WTC11 (cell line): ENCODE results near the gene UBE4A. TPM values are rescaled to one million over a fixed set of nuclear protein-coding genes. Genes with fewer than 3 reads are reported as not detected.

ENCODE experiments used
- ATAC-seq: fragments of 200-7000 bp; cut with Tn5 transposase; 2 replicates; pipeline ENCODE4 v1.10.0; 2021; ENCODE audit warnings: mild to moderate bottlenecking, moderate library complexity
- CTCF ChIA-PET: fragments of 300-600 bp; sonication (Branson Sonifier 250); formaldehyde crosslinking; loops from one replicate; lab custom pipeline; 2021; ENCODE audit warnings: antibody characterized with exemption; lab: Charles Lee
- POLR2A ChIA-PET: fragments of 350-600 bp; sonication (Branson Sonifier 250); formaldehyde crosslinking; loops from one replicate; lab custom pipeline; 2021; ENCODE audit warnings: antibody characterized with exemption; lab: Charles Lee
- DNase-seq: peaks from one replicate; pipeline ENCODE4 v3.0.0; 2021; ENCODE audit warnings: low spot score
- H3K27ac Mint-ChIP-seq: 2 replicates; pipeline ENCODE4 v1.8.0; 2021; ENCODE audit warnings: mixed read lengths
- H3K27me3 Mint-ChIP-seq: 2 replicates; pipeline ENCODE4 v1.8.0; 2021; ENCODE audit warnings: low read depth, mild to moderate bottlenecking, moderate library complexity, mixed read lengths
- H3K36me3 Mint-ChIP-seq: 2 replicates; pipeline ENCODE4 v1.8.0; 2021; ENCODE audit warnings: mixed read lengths
- H3K4me1 Mint-ChIP-seq: 2 replicates; pipeline ENCODE4 v1.8.0; 2022; ENCODE audit warnings: mixed read lengths
- H3K4me3 Mint-ChIP-seq: 2 replicates; pipeline ENCODE4 v1.8.0; 2021; ENCODE audit warnings: mild to moderate bottlenecking, moderate library complexity, mixed read lengths
- H3K9me3 Mint-ChIP-seq: 2 replicates; pipeline ENCODE4 v1.8.0; 2021; ENCODE audit warnings: mixed read lengths
- ATF1 ChIP-seq: sonication (generic); formaldehyde crosslinking; IDR thresholded peaks from 2 replicates; pipeline ENCODE4 v1.8.1; 2023; ENCODE audit warnings: mild to moderate bottlenecking, moderate library complexity, missing genetic modification reagents
- ATF2 ChIP-seq: sonication (generic); formaldehyde crosslinking; IDR thresholded peaks from 2 replicates; pipeline ENCODE4 v1.8.1; 2022; ENCODE audit warnings: low read depth, missing genetic modification reagents, borderline replicate concordance
- ATF6 ChIP-seq: sonication (generic); formaldehyde crosslinking; IDR thresholded peaks from 2 replicates; pipeline ENCODE4 v1.8.1; 2023; ENCODE audit warnings: mild to moderate bottlenecking, missing genetic modification reagents
- E2F5 ChIP-seq: sonication (generic); formaldehyde crosslinking; IDR thresholded peaks from 2 replicates; pipeline ENCODE4 v1.8.1; 2022; ENCODE audit warnings: mild to moderate bottlenecking, moderate library complexity, missing genetic modification reagents
- ELF4 ChIP-seq: sonication (generic); formaldehyde crosslinking; IDR thresholded peaks from 2 replicates; pipeline ENCODE4 v1.8.1; 2022; ENCODE audit warnings: low read depth, mild to moderate bottlenecking, moderate library complexity, missing genetic modification reagents
- FOXP4 ChIP-seq: sonication (generic); formaldehyde crosslinking; IDR thresholded peaks from 2 replicates; pipeline ENCODE4 v1.8.0; 2022; ENCODE audit warnings: mild to moderate bottlenecking, missing genetic modification reagents
- MXD4 ChIP-seq: fragments of 250-450 bp; sonication (Bioruptor Pico); IDR thresholded peaks from 2 replicates; pipeline ENCODE4 v1.8.0; 2021; ENCODE audit warnings: mild to moderate bottlenecking, moderate library complexity, borderline replicate concordance
- NFATC4 ChIP-seq: fragments of 250-450 bp; sonication (Bioruptor Pico); IDR thresholded peaks from 2 replicates; pipeline ENCODE4 v1.9.0; 2021; ENCODE audit warnings: mild to moderate bottlenecking
- NR2C2 ChIP-seq: sonication (generic); formaldehyde crosslinking; IDR thresholded peaks from 2 replicates; pipeline ENCODE4 v1.8.0; 2022; ENCODE audit warnings: mild to moderate bottlenecking, missing genetic modification reagents
- PRDM15 ChIP-seq: sonication (generic); formaldehyde crosslinking; IDR thresholded peaks from 2 replicates; pipeline ENCODE4 v1.8.0; 2022; ENCODE audit warnings: missing genetic modification reagents
- PRRX2 ChIP-seq: fragments of 250-450 bp; sonication (Bioruptor Pico); IDR thresholded peaks from 2 replicates; pipeline ENCODE4 v1.8.0; 2021; ENCODE audit warnings: mild to moderate bottlenecking
- RELA ChIP-seq: sonication (generic); formaldehyde crosslinking; IDR thresholded peaks from 2 replicates; pipeline ENCODE4 v1.8.1; 2022; ENCODE audit warnings: missing genetic modification reagents, mild to moderate bottlenecking, borderline replicate concordance
- SOX15 ChIP-seq: fragments of 250-450 bp; sonication (Bioruptor Pico); IDR thresholded peaks from 2 replicates; pipeline ENCODE4 v1.9.0; 2021; ENCODE audit warnings: mild to moderate bottlenecking
- TCF7 ChIP-seq: sonication (generic); formaldehyde crosslinking; IDR thresholded peaks from 2 replicates; pipeline ENCODE4 v1.8.0; 2022; ENCODE audit warnings: mild to moderate bottlenecking, low read depth, missing genetic modification reagents, moderate library complexity
- ZNF138 ChIP-seq: sonication (generic); formaldehyde crosslinking; conservative IDR thresholded peaks from 2 replicates; pipeline ENCODE4 v1.8.1; 2022; ENCODE audit warnings: mild to moderate bottlenecking, moderate library complexity, missing genetic modification reagents
- ZNF317 ChIP-seq: sonication (generic); formaldehyde crosslinking; IDR thresholded peaks from 2 replicates; pipeline ENCODE4 v1.8.1; 2023; ENCODE audit warnings: low read depth, mild to moderate bottlenecking, moderate library complexity, missing genetic modification reagents, borderline replicate concordance
- ZNF425 ChIP-seq: fragments of 250-450 bp; sonication (Bioruptor Pico); conservative IDR thresholded peaks from 2 replicates; pipeline ENCODE4 v1.9.0; 2021; ENCODE audit warnings: mild to moderate bottlenecking
- ZNF671 ChIP-seq: fragments of 250-450 bp; sonication (Bioruptor Pico); IDR thresholded peaks from 2 replicates; pipeline ENCODE4 v1.8.0; 2021; ENCODE audit warnings: mild to moderate bottlenecking
- ZSCAN18 ChIP-seq: fragments of 250-450 bp; sonication (Bioruptor Pico); IDR thresholded peaks from 2 replicates; pipeline ENCODE4 v2.1.2; 2022; ENCODE audit warnings: mild to moderate bottlenecking, moderate library complexity
- total RNA-seq: library from RNA; stranded (reverse); gene quantifications from 3 replicates; pipeline ENCODE4 v1.2.3, GENCODE V29; 2021

UBE4A gene
- total RNA-seq, 1 experiment from 2014 or later = 31.0 TPM

GRCh38 chr11:118373871-118374270 lies 14.5 kb downstream of the UBE4A start (continued):
- no peak for TF ChIP-seq PRRX2 (CRISPR knock-in tag)
- TF ChIP-seq NFATC4 (CRISPR knock-in tag) = no peak
- no peak for TF ChIP-seq RELA (CRISPR knock-in tag)
- no peak for TF ChIP-seq ELF4
- TF ChIP-seq ZNF317 (CRISPR knock-in tag) = no peak
- TF ChIP-seq ZNF671 (CRISPR knock-in tag) = no peak
- no peak for TF ChIP-seq TCF7 (CRISPR knock-in tag)
- TF ChIP-seq FOXP4 (CRISPR knock-in tag) = no peak
- TF ChIP-seq ATF2 (CRISPR knock-in tag) = no peak
- TF ChIP-seq MXD4 (CRISPR knock-in tag) = no peak
- TF ChIP-seq ATF6 (CRISPR knock-in tag) = no peak
- TF ChIP-seq PRDM15 (CRISPR knock-in tag) = no peak

- ChIA-PET CTCF (interaction anchor here (1.6 kb wide), 1 partner anchor 204 kb away, joined by 3 read pairs; no protein-coding TSS in a partner anchor), POLR2A (interaction anchor here (0.7 kb wide), 1 partner anchor 16 kb away, joined by 3 read pairs; no protein-coding TSS in a partner anchor)
- Mint-ChIP-seq H3K4me1 (0 out of 2 replicates have a peak, but pooled peaks cover 4% of the 10 kb centered on the region), H3K9me3 (no peaks in the 10 kb centered on the region), H3K36me3 (peaks cover 51% of the 10 kb centered on the region), H3K4me3 (no peak overlapping the region), H3K27me3 (no peaks in the 10 kb centered on the region), H3K27ac (no peak overlapping the region)
- no peak for ATAC-seq
- DNase-seq = no peak
- TF ChIP-seq E2F5 (CRISPR knock-in tag) (no peak), ZNF425 (CRISPR knock-in tag) (no peak), ZSCAN18 (no peak), SOX15 (CRISPR knock-in tag) (no peak), ZNF671 (CRISPR knock-in tag) (no peak), ATF6 (CRISPR knock-in tag) (no peak), ZNF138 (CRISPR knock-in tag) (no peak), ATF1 (CRISPR knock-in tag) (no peak), NR2C2 (CRISPR knock-in tag) (no peak)
These were observed 15.3 kb downstream of the UBE4A start for GRCh38 chr11:118374729-118375128.
